HEK293T (cell line): Measurements from ENCODE around the gene FUT8.

ENCODE experiments used
- CTCF ChIA-PET: fragments of 350-600 bp; formaldehyde crosslinking; extraction: SDS; loops from one replicate; lab custom pipeline; 2021; ENCODE audit warnings: antibody characterized with exemption, inconsistent platforms; lab: Yijun Ruan, JAX
- POLR2A ChIA-PET: fragments of 350-600 bp; formaldehyde crosslinking; extraction: SDS; loops from one replicate; lab custom pipeline; 2020; ENCODE audit warnings: antibody characterized with exemption, inconsistent platforms; lab: Yijun Ruan, JAX
- DNase-seq: peaks from one replicate; pipeline ENCODE4 v3.0.0; 2012; ENCODE audit warnings: mixed read lengths; ENCODE audit errors: extremely low spot score
- ARNT ChIP-seq: fragments of 450-650 bp; IDR thresholded peaks from 2 replicates; pipeline ENCODE4 v1.6.1; 2017; ENCODE audit warnings: mild to moderate bottlenecking
- BHLHE40 ChIP-seq: fragments of 450-650 bp; IDR thresholded peaks from 2 replicates; pipeline ENCODE4 v1.6.1; 2016; ENCODE audit warnings: mild to moderate bottlenecking, moderate library complexity, borderline replicate concordance
- CTBP1 ChIP-seq: fragments of 450-650 bp; IDR thresholded peaks from 2 replicates; pipeline ENCODE4 v1.6.1; 2016; ENCODE audit warnings: borderline replicate concordance
- ELF4 ChIP-seq: fragments of 450-650 bp; IDR thresholded peaks from 2 replicates; pipeline ENCODE4 v1.6.1; 2017; ENCODE audit warnings: antibody characterized with exemption
- FOXA1 ChIP-seq: fragments of 450-650 bp; IDR thresholded peaks from 2 replicates; pipeline ENCODE4 v1.6.1; 2016; ENCODE audit warnings: mild to moderate bottlenecking
- FOXK2 ChIP-seq: fragments of 450-650 bp; IDR thresholded peaks from 2 replicates; pipeline ENCODE4 v1.6.1; 2016; ENCODE audit warnings: mild to moderate bottlenecking
- FOXM1 ChIP-seq: fragments of 450-650 bp; IDR thresholded peaks from 2 replicates; pipeline ENCODE4 v1.6.1; 2017; ENCODE audit warnings: mild to moderate bottlenecking, borderline replicate concordance
- HDGF ChIP-seq: fragments of 450-650 bp; IDR thresholded peaks from 2 replicates; pipeline ENCODE4 v1.6.1; 2017; ENCODE audit warnings: antibody characterized with exemption, borderline replicate concordance
- L3MBTL2 ChIP-seq: fragments of 450-650 bp; conservative IDR thresholded peaks from 2 replicates; pipeline ENCODE4 v1.6.1; 2016; ENCODE audit warnings: mild to moderate bottlenecking
- LEF1 ChIP-seq: fragments of 450-650 bp; IDR thresholded peaks from 2 replicates; pipeline ENCODE4 v1.6.1; 2017; ENCODE audit warnings: mild to moderate bottlenecking, borderline replicate concordance
- NFRKB ChIP-seq: fragments of 450-650 bp; IDR thresholded peaks from 2 replicates; pipeline ENCODE4 v1.6.1; 2016; ENCODE audit warnings: mild to moderate bottlenecking, moderate library complexity
- PKNOX1 ChIP-seq: fragments of 450-650 bp; IDR thresholded peaks from 2 replicates; pipeline ENCODE4 v1.6.1; 2016
- SP1 ChIP-seq: fragments of 450-650 bp; IDR thresholded peaks from 2 replicates; pipeline ENCODE4 v1.6.1; 2017
- SUZ12 ChIP-seq: fragments of 450-650 bp; IDR thresholded peaks from 2 replicates; pipeline ENCODE4 v1.6.1; 2016; ENCODE audit warnings: mild to moderate bottlenecking
- TARDBP ChIP-seq: fragments of 450-650 bp; IDR thresholded peaks from 2 replicates; pipeline ENCODE4 v1.6.1; 2016
- ZNF384 ChIP-seq: fragments of 450-650 bp; IDR thresholded peaks from 2 replicates; pipeline ENCODE4 v1.6.1; 2016

FUT8 gene

GRCh38 chr14:65387628-65388027 lies 24.9 kb upstream of the FUT8 start:
- TF ChIP-seq HDGF (no peak), SUZ12 (no peak), CTBP1 (no peak), FOXK2 (no peak), TARDBP (no peak), BHLHE40 (no peak), FOXA1 (no peak), ELF4 (no peak), SP1 (no peak), ZNF384 (no peak), L3MBTL2 (no peak), FOXM1 (no peak), ARNT (no peak), NFRKB (no peak)
- ChIA-PET POLR2A (no interaction called here), CTCF (no interaction called here)

GRCh38 chr14:65392296-65392695 lies 20.2 kb upstream of the FUT8 start:
- POLR2A ChIA-PET: interaction anchor here (1.4 kb wide), 1 partner anchor 19 kb away, joined by 3 read pairs; no protein-coding TSS in a partner anchor
- DNase-seq: no peak
- TF ChIP-seq ELF4 (no peak), ARNT (no peak)
- CTCF ChIA-PET: no interaction called here

More at GRCh38 chr14:65387628-65388027, 24.9 kb upstream of the FUT8 start:
- DNase-seq: no peak

GRCh38 chr14:65396082-65396910 lies 16.2 kb upstream of the FUT8 start:
- DNase-seq: no peak
- ChIA-PET POLR2A (no interaction called here), CTCF (no interaction called here)
- no peak for TF ChIP-seq CTBP1

- ChIA-PET POLR2A (interaction anchor here (1.6 kb wide), 1 partner anchor 9 kb away, joined by 8 read pairs; no protein-coding TSS in a partner anchor), CTCF (interaction anchor here (0.6 kb wide), 1 partner anchor 9 kb away, joined by 3 read pairs; the partner anchor contains the start of gene FUT8)
- DNase-seq: no peak
- no peak for TF ChIP-seq HDGF
- no peak for TF ChIP-seq TARDBP
- no peak for TF ChIP-seq FOXM1
- TF ChIP-seq ELF4: no peak
- TF ChIP-seq FOXA1: no peak
- TF ChIP-seq CTBP1: no peak
- TF ChIP-seq BHLHE40: no peak
- TF ChIP-seq NFRKB: no peak
- TF ChIP-seq ZNF384: no peak
- no peak for TF ChIP-seq LEF1
- TF ChIP-seq L3MBTL2: no peak
- no peak for TF ChIP-seq FOXK2
- no peak for TF ChIP-seq PKNOX1
- no peak for TF ChIP-seq SP1
- no peak for TF ChIP-seq ARNT
Measured at GRCh38 chr14:65403231-65403630, 9.3 kb upstream of the FUT8 start.

- no peak for DNase-seq
- TF ChIP-seq FOXM1 (no peak), CTBP1 (no peak), FOXA1 (no peak), FOXK2 (no peak), SUZ12 (no peak), ELF4 (no peak), BHLHE40 (no peak), L3MBTL2 (no peak), TARDBP (no peak), PKNOX1 (no peak), SP1 (no peak), NFRKB (no peak), LEF1 (no peak), HDGF (no peak), ZNF384 (no peak), ARNT (no peak)
- ChIA-PET CTCF (no interaction called here), POLR2A (no interaction called here)
Measured at GRCh38 chr14:65408113-65408512, 4.4 kb upstream of the FUT8 start.

- ChIA-PET CTCF (interaction anchor here (1.4 kb wide), 1 partner anchor 414 kb away, joined by 11 read pairs; no protein-coding TSS in a partner anchor), POLR2A (interaction anchor here (1.0 to 3.2 kb wide), 8 partner anchors 98 to 550 kb away, joined by 3 to 21 read pairs (median 4); partner anchors contain the start of gene FNTB)
- DNase-seq: no peak
- TF ChIP-seq BHLHE40 (no peak), ELF4 (no peak), FOXM1 (no peak), TARDBP (no peak), ZNF384 (no peak), FOXK2 (no peak), HDGF (no peak), LEF1 (no peak), PKNOX1 (no peak), ARNT (no peak), NFRKB (no peak), CTBP1 (no peak), SP1 (no peak), L3MBTL2 (no peak), FOXA1 (no peak), SUZ12 (no peak)
Measured at GRCh38 chr14:65410640-65411039, 1.9 kb upstream of the FUT8 start.
